MM.1S (cell line): ENCODE data around the gene LRRC4C.

ENCODE experiments used
- DNase-seq: peaks from one replicate; pipeline ENCODE4 v3.0.0-alpha.2; 2015
- H2AFZ ChIP-seq: fragments of 300-600 bp; sonication (generic); 2 replicates; pipeline ENCODE4 v1.6.0; 2016; ENCODE audit warnings: antibody characterized with exemption, low read length
- H3F3A ChIP-seq: fragments of 300-600 bp; sonication (generic); 2 replicates; pipeline ENCODE4 v1.6.1; 2016; ENCODE audit warnings: mild to moderate bottlenecking, antibody characterized with exemption, low read length, moderate library complexity, mixed read lengths; ENCODE audit not compliant: insufficient read depth
- H3K27ac ChIP-seq: fragments of 300-600 bp; sonication (generic); 2 replicates; pipeline ENCODE4 v1.5.1; 2016; ENCODE audit warnings: mild to moderate bottlenecking, low read length
- H3K27me3 ChIP-seq: fragments of 300-600 bp; sonication (generic); replicated peaks from 2 replicates; pipeline ENCODE4 v1.6.0; 2016; ENCODE audit warnings: low read length; ENCODE audit not compliant: insufficient read depth
- H3K36me3 ChIP-seq: fragments of 300-600 bp; sonication (generic); replicated peaks from 2 replicates; pipeline ENCODE4 v1.6.1; 2016; ENCODE audit warnings: mild to moderate bottlenecking, low read length, mixed read lengths; ENCODE audit not compliant: insufficient read depth
- H3K4me1 ChIP-seq: fragments of 300-600 bp; sonication (generic); 2 replicates; pipeline ENCODE4 v1.6.1; 2016; ENCODE audit warnings: low read length, mixed read lengths
- H3K4me2 ChIP-seq: fragments of 300-600 bp; sonication (generic); 2 replicates; pipeline ENCODE4 v1.6.0; 2016; ENCODE audit warnings: low read depth, low read length
- H3K4me3 ChIP-seq: fragments of 300-600 bp; sonication (generic); 2 replicates; pipeline ENCODE4 v1.5.1; 2016; ENCODE audit warnings: low read length, mixed read lengths
- H3K79me2 ChIP-seq: fragments of 300-600 bp; sonication (generic); 2 replicates; pipeline ENCODE4 v1.6.1; 2016; ENCODE audit warnings: mixed run types, low read length, mixed read lengths
- H3K9ac ChIP-seq: fragments of 300-600 bp; sonication (generic); 2 replicates; pipeline ENCODE4 v1.6.1; 2016; ENCODE audit warnings: low read length, mixed read lengths
- H3K9me2 ChIP-seq: fragments of 300-600 bp; sonication (generic); replicated peaks from 2 replicates; pipeline ENCODE4 v1.6.1; 2016; ENCODE audit warnings: mild to moderate bottlenecking, low read length, mixed read lengths; ENCODE audit not compliant: insufficient read depth
- H3K9me3 ChIP-seq: fragments of 300-600 bp; sonication (generic); replicated peaks from 2 replicates; pipeline ENCODE4 v1.6.1; 2016; ENCODE audit warnings: mild to moderate bottlenecking, low read length, mixed read lengths; ENCODE audit not compliant: insufficient read depth
- H4K20me1 ChIP-seq: fragments of 300-600 bp; sonication (generic); 2 replicates; pipeline ENCODE4 v1.6.1; 2016; ENCODE audit warnings: mild to moderate bottlenecking, low read length, moderate library complexity, mixed read lengths; ENCODE audit not compliant: insufficient read depth
- CTCF ChIP-seq: fragments of 300-600 bp; sonication (generic); IDR thresholded peaks from 2 replicates; pipeline ENCODE4 v1.5.1; 2016; ENCODE audit warnings: antibody characterized with exemption, low read length, mixed read lengths
- EZH2 ChIP-seq: fragments of 300-600 bp; sonication (generic); optimal IDR thresholded peaks from 2 replicates; pipeline ENCODE3; 2017; ENCODE audit warnings: low read depth, mild to moderate bottlenecking, antibody characterized with exemption, low read length, mixed read lengths
- EZH2phosphoT487 ChIP-seq: fragments of 300-600 bp; sonication (generic); IDR thresholded peaks from 2 replicates; pipeline ENCODE4 v1.6.1; 2018; ENCODE audit warnings: antibody characterized with exemption, low read length

Gene LRRC4C

GRCh38 chr11:40508303-40508702, 951.1 kb downstream of the LRRC4C start:
- Histone ChIP-seq H3K4me2 (no peak overlapping the region), H4K20me1 (no peaks in the 10 kb centered on the region), H3K27me3 (no peaks in the 10 kb centered on the region), H3K9me2 (no peaks in the 10 kb centered on the region), H3K9ac (no peak overlapping the region), H3K9me3 (no peaks in the 10 kb centered on the region), H3K36me3 (no peaks in the 10 kb centered on the region), H3K27ac (no peak overlapping the region), H2AFZ (no peak overlapping the region), H3F3A (no peaks in the 10 kb centered on the region), H3K4me1 (no peaks in the 10 kb centered on the region), H3K4me3 (no peak overlapping the region), H3K79me2 (no peaks in the 10 kb centered on the region)
- TF ChIP-seq EZH2 (no peak), CTCF (no peak), EZH2phosphoT487 (no peak)
- no peak for DNase-seq

- Histone ChIP-seq H3K4me1 (no peaks in the 10 kb centered on the region), H3K9me3 (no peaks in the 10 kb centered on the region), H3F3A (no peaks in the 10 kb centered on the region), H3K4me3 (no peak overlapping the region), H3K27me3 (no peaks in the 10 kb centered on the region), H3K9ac (no peak overlapping the region), H3K9me2 (no peaks in the 10 kb centered on the region), H3K27ac (no peak overlapping the region), H3K79me2 (no peaks in the 10 kb centered on the region), H3K36me3 (no peaks in the 10 kb centered on the region), H4K20me1 (no peaks in the 10 kb centered on the region), H3K4me2 (no peak overlapping the region), H2AFZ (no peak overlapping the region)
- DNase-seq = no peak
- TF ChIP-seq EZH2phosphoT487 (no peak), EZH2 (no peak), CTCF (no peak)
Observed at GRCh38 chr11:40506226-40506625, 953.2 kb downstream of the LRRC4C start.

- TF ChIP-seq EZH2 = no peak
- no peak for TF ChIP-seq EZH2phosphoT487
- no peak for TF ChIP-seq CTCF
Observed at GRCh38 chr11:40491341-40491740, 968.1 kb downstream of the LRRC4C start.

More at GRCh38 chr11:40491341-40491740, 968.1 kb downstream of the LRRC4C start:
- Histone ChIP-seq H3K4me3 (no peak overlapping the region), H3K36me3 (no peaks in the 10 kb centered on the region), H3K4me2 (no peak overlapping the region), H3K79me2 (no peaks in the 10 kb centered on the region), H2AFZ (no peak overlapping the region), H3K27me3 (no peaks in the 10 kb centered on the region), H3K27ac (no peak overlapping the region), H3K4me1 (0 out of 2 replicates have a peak, but pooled peaks cover 3% of the 10 kb centered on the region), H3F3A (no peaks in the 10 kb centered on the region), H3K9me3 (no peaks in the 10 kb centered on the region), H3K9ac (no peak overlapping the region), H4K20me1 (no peaks in the 10 kb centered on the region), H3K9me2 (no peaks in the 10 kb centered on the region)
- peak; percentile 82 for DNase-seq
